ENCODE results near the gene MAZ.
"Not testable (repeated sequence)": the region's sequence is repeated elsewhere in the genome, so short reads cannot be mapped to it uniquely, and the experiment has no call there.

Gene MAZ

GRCh38 chr16:29825145-29826044 is 19.1 kb downstream of the MAZ start:
- DNase-seq = no peak

DNA sequence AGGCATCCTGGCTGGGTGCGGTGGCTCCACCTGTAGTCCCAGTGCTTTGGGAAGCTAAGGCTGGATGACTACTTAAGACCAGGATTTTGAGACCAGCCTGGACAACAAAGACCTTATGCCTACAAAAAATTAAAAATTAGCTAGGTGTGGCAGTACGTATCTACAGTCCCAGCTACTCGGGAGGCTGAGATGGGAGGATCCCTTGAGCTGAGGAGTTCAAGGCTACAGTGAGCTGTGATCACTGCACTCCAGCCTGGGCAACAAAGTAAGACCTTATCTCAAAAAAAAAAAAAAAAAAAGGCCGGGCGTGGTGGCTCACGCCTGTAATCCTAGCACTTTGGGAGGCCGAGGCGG is 20.0 kb downstream of the MAZ start:
- DNase-seq = no peak

DNA sequence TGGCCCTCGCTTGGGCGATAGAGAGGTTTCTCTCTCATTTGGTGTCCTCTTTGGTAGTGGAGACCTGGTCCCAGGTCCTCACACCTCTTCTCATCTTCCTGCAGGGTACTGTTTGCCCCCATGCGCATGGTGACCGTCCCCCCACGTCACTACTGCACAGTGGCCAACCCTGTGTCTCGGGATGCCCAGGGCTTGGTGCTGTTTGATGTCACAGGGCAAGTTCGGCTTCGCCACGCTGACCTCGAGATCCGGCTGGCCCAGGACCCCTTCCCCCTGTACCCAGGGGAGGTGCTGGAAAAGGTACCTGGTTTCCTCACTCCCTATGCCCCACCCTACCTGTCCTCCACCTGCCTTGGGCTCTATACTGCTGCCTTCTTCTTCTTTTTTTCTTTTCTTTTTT is 24.4 kb downstream of the MAZ start:
- no peak for DNase-seq

DNA sequence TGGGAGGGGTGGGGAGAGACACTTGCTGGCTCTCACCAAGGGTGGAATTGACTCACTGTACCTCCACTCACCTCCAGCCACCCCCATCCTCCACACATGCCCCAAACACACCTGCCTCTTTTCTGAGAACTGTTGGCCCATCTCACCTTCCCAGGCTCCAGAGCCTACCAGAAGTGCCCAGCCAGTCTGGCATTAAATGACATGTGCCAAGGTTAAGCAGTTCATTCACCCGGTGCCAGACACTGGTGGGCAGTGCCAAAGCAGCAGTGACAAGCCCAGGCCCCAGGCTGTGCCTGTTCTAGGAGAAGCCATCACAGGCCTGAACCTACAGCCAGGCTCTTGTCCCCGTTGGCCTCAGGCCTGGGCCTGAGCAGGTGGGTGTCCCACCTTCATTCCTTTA is 25.2 kb downstream of the MAZ start:
- DNase-seq = no peak

- not testable (repeated sequence) for DNase-seq
These were observed 26.9 kb downstream of the MAZ start for GRCh38 chr16:29833219-29833618.

DNA sequence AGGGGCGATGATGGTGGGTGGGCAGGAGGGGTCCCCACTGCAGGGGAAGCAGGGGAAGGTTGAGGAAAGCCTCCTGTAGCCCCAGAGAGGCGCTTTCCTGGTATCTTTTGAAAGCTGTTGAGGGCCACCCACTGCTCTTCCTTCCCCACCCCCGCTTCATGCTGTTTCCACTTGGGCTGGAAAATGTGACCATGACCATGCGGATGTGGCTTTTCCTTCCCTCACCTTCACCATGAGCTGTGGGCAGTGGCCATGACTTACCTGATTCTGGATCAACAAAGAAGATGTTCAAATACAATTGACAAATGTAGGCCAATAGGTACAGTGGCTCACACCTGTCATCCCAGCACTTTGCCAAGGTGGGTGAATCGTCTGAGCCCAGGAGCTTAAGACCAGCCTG is 27.8 kb downstream of the MAZ start:
- no peak for DNase-seq

GRCh38 chr16:29835926-29836325 is 29.6 kb downstream of the MAZ start:
- no peak for DNase-seq

GRCh38 chr16:29836623-29837022 is 30.3 kb downstream of the MAZ start:
- no peak for DNase-seq

DNA sequence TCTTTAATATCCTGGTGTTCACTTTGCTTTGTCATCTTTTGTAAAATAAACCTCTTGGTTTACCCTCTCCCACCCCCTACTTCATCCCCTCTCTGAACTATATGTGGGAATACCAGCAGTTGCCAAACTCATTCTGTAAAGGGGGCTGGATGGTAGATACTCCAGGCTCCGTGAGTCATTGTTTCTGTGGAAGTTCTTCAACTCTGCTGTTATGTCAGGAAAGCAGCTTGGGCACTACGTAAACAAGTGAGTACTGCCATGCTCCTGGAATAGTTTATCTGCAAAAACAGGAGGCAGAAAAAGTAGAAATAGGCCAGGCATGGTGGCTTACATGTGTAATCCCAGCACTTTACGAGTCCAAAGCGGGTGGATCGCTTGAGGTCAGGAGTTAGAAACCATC is 31.5 kb downstream of the MAZ start:
- no peak for DNase-seq

- no peak for DNase-seq
These were observed 33.5 kb downstream of the MAZ start for GRCh38 chr16:29839822-29840221.

- DNase-seq = no peak
These were observed 33.9 kb downstream of the MAZ start for GRCh38 chr16:29840240-29840639.

DNA sequence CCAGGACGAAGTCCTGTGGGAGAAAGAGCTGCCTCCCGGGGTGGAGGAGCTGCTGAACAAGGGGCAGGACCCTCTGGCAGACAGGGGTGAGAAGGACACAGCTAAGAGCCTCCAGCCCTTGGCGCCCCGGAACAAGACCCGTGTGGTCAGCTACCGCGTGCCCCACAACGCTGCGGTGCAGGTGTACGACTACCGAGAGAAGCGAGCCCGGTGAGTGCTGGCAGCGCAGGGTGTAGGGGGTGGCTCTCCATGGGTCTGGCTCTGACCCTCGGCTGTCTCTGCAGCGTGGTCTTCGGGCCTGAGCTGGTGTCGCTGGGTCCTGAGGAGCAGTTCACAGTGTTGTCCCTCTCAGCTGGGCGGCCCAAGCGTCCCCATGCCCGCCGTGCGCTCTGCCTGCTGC is 35.3 kb downstream of the MAZ start:
- DNase-seq = no peak

DNA sequence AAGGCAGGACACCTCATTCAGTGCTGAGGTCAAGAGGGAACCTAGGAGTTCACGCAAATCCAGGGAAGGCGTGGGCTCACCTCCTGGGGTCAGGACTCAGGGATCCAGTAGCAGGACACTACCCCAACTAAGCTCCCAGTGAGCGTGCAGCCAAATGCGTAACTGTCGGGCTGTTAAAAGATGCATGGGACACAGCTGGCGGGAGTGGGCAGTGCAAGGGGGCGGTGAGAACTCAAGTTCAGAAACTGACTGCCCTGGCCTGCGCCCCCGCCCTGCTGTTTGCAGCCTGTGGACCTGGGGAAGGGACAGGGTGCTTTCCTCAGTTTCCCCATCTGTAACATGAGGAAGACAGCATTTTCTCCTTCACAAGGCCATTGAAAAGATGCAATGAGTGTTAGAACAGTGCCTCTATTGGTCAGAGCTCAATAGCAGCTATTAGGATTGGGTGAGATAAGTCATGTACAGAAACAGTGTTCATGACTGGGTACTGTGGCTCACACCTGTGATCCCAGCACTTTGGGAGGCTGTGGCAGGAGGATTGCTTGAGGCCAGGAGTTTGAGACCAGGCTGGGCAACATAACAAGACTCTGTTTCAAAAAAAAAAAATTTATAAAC is 36.5 kb downstream of the MAZ start:
- no peak for DNase-seq

GRCh38 chr16:29843931-29844330 is 37.6 kb downstream of the MAZ start:
- DNase-seq = no peak

GRCh38 chr16:29844575-29845331 is 38.4 kb downstream of the MAZ start:
- DNase-seq = no peak

DNA sequence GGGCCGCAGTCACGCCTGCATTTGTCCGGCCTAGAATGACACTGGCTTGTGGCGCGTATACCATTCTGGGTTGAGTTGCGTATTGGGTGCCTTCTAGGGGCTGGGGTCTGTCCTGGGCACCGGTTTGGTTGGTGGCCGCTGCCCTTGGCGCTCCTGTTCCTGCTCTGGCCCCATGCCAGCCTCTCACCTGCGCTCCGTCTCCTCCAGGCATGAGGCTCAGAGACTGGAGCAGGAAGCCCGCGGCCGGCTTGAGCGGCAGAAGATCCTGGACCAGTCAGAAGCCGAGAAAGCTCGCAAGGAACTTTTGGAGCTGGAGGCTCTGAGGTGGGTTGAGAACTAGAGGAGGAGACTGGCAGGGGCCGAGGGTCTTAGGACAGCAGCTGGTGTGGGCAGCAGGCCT is 39.3 kb downstream of the MAZ start:
- no peak for DNase-seq

GRCh38 chr16:29848420-29849297 is 42.3 kb downstream of the MAZ start:
- DNase-seq = peak; percentile 54 to 83 (median 70)

DNA sequence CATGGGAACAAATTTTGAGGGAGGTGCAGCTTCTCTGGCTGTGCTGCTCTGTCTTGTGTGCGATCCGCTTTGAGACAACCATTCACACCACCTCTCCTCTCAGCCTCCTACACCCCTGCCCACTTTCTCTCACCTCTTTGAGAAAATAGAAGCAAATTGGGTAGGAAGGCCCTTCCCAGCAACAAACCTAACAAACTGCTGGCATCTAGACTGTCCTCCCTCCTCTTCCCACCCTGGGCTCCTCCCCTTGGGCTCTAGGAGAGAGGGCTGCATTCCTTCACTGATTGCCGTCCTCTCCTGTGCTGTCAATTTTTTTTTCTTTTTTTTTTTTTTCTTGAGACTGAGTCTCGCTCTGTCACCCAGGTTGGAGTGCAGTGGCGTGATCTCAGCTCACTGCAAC is 43.2 kb downstream of the MAZ start:
- no peak for DNase-seq

DNA sequence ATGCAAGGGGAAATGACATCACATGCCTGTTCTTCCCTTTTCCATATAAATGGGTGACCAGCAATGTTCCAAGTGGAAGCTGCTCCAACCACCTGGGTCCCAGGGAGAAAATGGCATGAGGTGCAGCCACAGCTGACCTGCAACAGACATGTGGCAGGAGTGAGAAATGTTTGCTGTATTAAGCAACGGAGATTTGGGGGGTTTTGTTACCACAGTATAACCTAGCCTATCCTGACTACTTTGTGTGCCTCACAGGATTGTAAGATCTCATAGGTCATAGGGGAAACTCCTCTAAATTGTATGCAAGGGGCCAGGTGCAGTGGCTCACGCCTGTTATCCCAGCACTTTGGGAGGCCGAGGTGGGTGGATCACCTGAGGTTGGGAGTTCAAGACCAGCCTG is 44.7 kb downstream of the MAZ start:
- DNase-seq = no peak

DNA sequence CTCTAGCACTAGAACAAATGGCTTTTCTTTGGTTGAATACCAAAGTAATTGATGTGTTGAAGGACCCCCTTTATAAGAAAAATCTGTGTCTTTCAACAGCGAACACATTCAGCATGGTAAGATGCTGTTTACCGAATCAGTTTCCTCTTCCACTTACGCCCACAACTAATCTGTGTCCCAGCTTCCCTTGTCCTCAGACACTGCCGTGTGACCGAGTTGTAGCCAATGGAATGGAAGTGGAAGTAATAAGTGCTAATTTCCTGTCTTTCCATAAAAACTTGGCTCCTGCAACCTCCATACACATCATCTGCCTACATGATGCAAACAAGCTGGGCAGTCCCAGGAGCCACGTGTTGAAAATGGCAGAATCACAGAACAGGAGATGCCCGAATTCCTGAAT is 46.3 kb downstream of the MAZ start:
- no peak for DNase-seq

DNA sequence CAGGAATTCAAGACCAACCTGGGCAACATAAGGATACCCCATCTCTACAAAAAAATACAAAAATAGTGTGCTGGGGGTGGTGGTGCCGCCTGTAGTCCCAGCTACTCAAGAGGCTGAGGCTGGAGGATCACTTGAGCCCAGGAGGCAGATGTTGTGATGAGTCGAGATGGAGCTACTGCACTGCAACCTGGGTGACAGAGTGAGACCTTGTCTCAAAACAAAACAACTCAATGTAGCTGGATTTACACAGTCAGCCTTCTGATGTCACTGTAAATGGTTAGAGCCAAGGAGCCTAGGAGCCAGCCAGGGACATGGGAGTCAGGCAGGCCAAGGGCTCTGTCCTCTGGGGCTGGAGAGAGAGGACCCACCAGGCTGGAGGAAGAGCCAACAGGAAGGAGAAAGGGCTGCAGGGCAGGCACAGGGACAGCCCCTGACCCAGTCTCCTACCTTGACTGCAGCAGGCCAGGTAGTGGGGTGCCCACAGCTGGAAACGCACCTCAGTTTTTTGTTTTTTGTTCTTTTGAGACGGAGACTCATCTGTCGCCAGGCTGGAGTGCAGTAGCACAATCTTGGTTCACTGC is 48.3 kb downstream of the MAZ start:
- no peak for DNase-seq

GRCh38 chr16:29857133-29857760 is 50.9 kb downstream of the MAZ start:
- DNase-seq = no peak
